ENCODE measurements around the gene SLC22A13. TPM values are rescaled to one million over a fixed set of nuclear protein-coding genes. Genes with fewer than 3 reads are reported as not detected.
A peak's percentile ranks its signal among the peaks of the same experiment; 100 is the strongest.

The SLC22A13 gene
- total RNA-seq, 2 donors from 2014 or later, result 0.99 to 1.5 TPM

GRCh38 chr3:38247366-38248035 lies 18.1 kb upstream of the SLC22A13 start:
- no peaks in the 10 kb centered on the region for H3K9me3 Mint-ChIP-seq
- no peak overlapping the region for H3K4me3 Mint-ChIP-seq
- peak overlapping the region; percentile 27 for H3K27ac Mint-ChIP-seq
- H3K27me3 Mint-ChIP-seq, result no peaks in the 10 kb centered on the region
- no peaks in the 10 kb centered on the region for H3K4me1 Mint-ChIP-seq
- ATAC-seq (replicated peaks), result peak; percentile 39
- H3K36me3 Mint-ChIP-seq (ENCODE audit: low read depth), result peaks cover 95% of the 10 kb centered on the region

GRCh38 chr3:38250198-38250597 lies 15.4 kb upstream of the SLC22A13 start:
- Mint-ChIP-seq H3K4me3 (no peak overlapping the region), H3K9me3 (no peaks in the 10 kb centered on the region), H3K27ac (peak overlapping the region; percentile 50), H3K36me3 (ENCODE audit: low read depth) (peaks cover 100% of the 10 kb centered on the region), H3K4me1 (peaks cover 13% of the 10 kb centered on the region), H3K27me3 (no peaks in the 10 kb centered on the region)
- no peak for ATAC-seq (replicated peaks)

- no peaks in the 10 kb centered on the region for H3K27me3 Mint-ChIP-seq
- ATAC-seq (replicated peaks), result no peak
- no peaks in the 10 kb centered on the region for H3K9me3 Mint-ChIP-seq
- no peak overlapping the region for H3K4me3 Mint-ChIP-seq
- no peak overlapping the region for H3K27ac Mint-ChIP-seq
- peaks cover 21% of the 10 kb centered on the region for H3K4me1 Mint-ChIP-seq
- H3K36me3 Mint-ChIP-seq (ENCODE audit: low read depth), result peaks cover 100% of the 10 kb centered on the region
Observed at GRCh38 chr3:38251197-38251596, 14.4 kb upstream of the SLC22A13 start.

- H3K9me3 Mint-ChIP-seq, result no peaks in the 10 kb centered on the region
- H3K4me3 Mint-ChIP-seq, result no peak overlapping the region
- no peaks in the 10 kb centered on the region for H3K27me3 Mint-ChIP-seq
- H3K4me1 Mint-ChIP-seq, result peaks cover 28% of the 10 kb centered on the region
- ATAC-seq (replicated peaks), result no peak
- peak overlapping the region; percentile 91 for H3K27ac Mint-ChIP-seq
- H3K36me3 Mint-ChIP-seq (ENCODE audit: low read depth), result peaks cover 91% of the 10 kb centered on the region
Observed at GRCh38 chr3:38253704-38254103, 11.9 kb upstream of the SLC22A13 start.

- Mint-ChIP-seq H3K4me1 (peaks cover 28% of the 10 kb centered on the region), H3K4me3 (peak overlapping the region; percentile 49), H3K36me3 (ENCODE audit: low read depth) (peaks cover 85% of the 10 kb centered on the region), H3K9me3 (no peaks in the 10 kb centered on the region), H3K27me3 (no peaks in the 10 kb centered on the region), H3K27ac (peak overlapping the region; percentile 91)
- peak; percentile 82 for ATAC-seq (replicated peaks)
Observed at GRCh38 chr3:38254872-38255271, 10.7 kb upstream of the SLC22A13 start.

- no peak overlapping the region for H3K4me3 Mint-ChIP-seq
- no peak for ATAC-seq (replicated peaks)
- peaks cover 33% of the 10 kb centered on the region for H3K4me1 Mint-ChIP-seq
- H3K36me3 Mint-ChIP-seq (ENCODE audit: low read depth), result peaks cover 85% of the 10 kb centered on the region
- no peaks in the 10 kb centered on the region for H3K9me3 Mint-ChIP-seq
- H3K27me3 Mint-ChIP-seq, result no peaks in the 10 kb centered on the region
- H3K27ac Mint-ChIP-seq, result peak overlapping the region; percentile 91
Observed at GRCh38 chr3:38255627-38256026, 10.0 kb upstream of the SLC22A13 start.

GRCh38 chr3:38257583-38257982 lies 8.0 kb upstream of the SLC22A13 start:
- ATAC-seq (replicated peaks), result peak; percentile 61
- Mint-ChIP-seq H3K36me3 (ENCODE audit: low read depth) (peaks cover 67% of the 10 kb centered on the region), H3K27me3 (no peaks in the 10 kb centered on the region), H3K4me1 (peaks cover 34% of the 10 kb centered on the region), H3K27ac (peak overlapping the region; percentile 93), H3K9me3 (no peaks in the 10 kb centered on the region), H3K4me3 (peak overlapping the region; percentile 56)

- no peak overlapping the region for H3K27ac Mint-ChIP-seq
- H3K4me3 Mint-ChIP-seq, result no peak overlapping the region
- no peaks in the 10 kb centered on the region for H3K9me3 Mint-ChIP-seq
- peaks cover 25% of the 10 kb centered on the region for H3K4me1 Mint-ChIP-seq
- H3K27me3 Mint-ChIP-seq, result no peaks in the 10 kb centered on the region
- peaks cover 38% of the 10 kb centered on the region for H3K36me3 Mint-ChIP-seq (ENCODE audit: low read depth)
- ATAC-seq (replicated peaks), result no peak
Observed at GRCh38 chr3:38260474-38260873, 5.1 kb upstream of the SLC22A13 start.

- Mint-ChIP-seq H3K4me1 (peaks cover 26% of the 10 kb centered on the region), H3K36me3 (ENCODE audit: low read depth) (peaks cover 13% of the 10 kb centered on the region), H3K27me3 (no peaks in the 10 kb centered on the region), H3K27ac (no peak overlapping the region), H3K4me3 (no peak overlapping the region), H3K9me3 (no peaks in the 10 kb centered on the region)
- ATAC-seq (replicated peaks), result no peak
Observed at GRCh38 chr3:38264353-38264771, 1.2 kb upstream of the SLC22A13 start.

GRCh38 chr3:38264779-38265178 lies 833 bp upstream of the SLC22A13 start:
- Mint-ChIP-seq H3K27ac (no peak overlapping the region), H3K4me3 (no peak overlapping the region), H3K4me1 (peaks cover 26% of the 10 kb centered on the region), H3K27me3 (no peaks in the 10 kb centered on the region), H3K36me3 (ENCODE audit: low read depth) (peaks cover 9% of the 10 kb centered on the region), H3K9me3 (no peaks in the 10 kb centered on the region)
- ATAC-seq (replicated peaks), result no peak

- Mint-ChIP-seq H3K36me3 (ENCODE audit: low read depth) (no peaks in the 10 kb centered on the region), H3K4me1 (peaks cover 20% of the 10 kb centered on the region), H3K9me3 (no peaks in the 10 kb centered on the region), H3K27me3 (no peaks in the 10 kb centered on the region), H3K4me3 (no peak overlapping the region), H3K27ac (peak overlapping the region; percentile 11)
- ATAC-seq (replicated peaks), result no peak
Observed at GRCh38 chr3:38266810-38267209, 1.2 kb downstream of the SLC22A13 start.

- Mint-ChIP-seq H3K27ac (no peak overlapping the region), H3K9me3 (no peaks in the 10 kb centered on the region), H3K36me3 (ENCODE audit: low read depth) (no peaks in the 10 kb centered on the region), H3K4me1 (peaks cover 20% of the 10 kb centered on the region), H3K4me3 (no peak overlapping the region), H3K27me3 (no peaks in the 10 kb centered on the region)
- ATAC-seq (replicated peaks), result no peak
Observed at GRCh38 chr3:38267662-38268061, 2.0 kb downstream of the SLC22A13 start.

GRCh38 chr3:38268087-38268486 lies 2.5 kb downstream of the SLC22A13 start:
- Mint-ChIP-seq H3K36me3 (ENCODE audit: low read depth) (no peaks in the 10 kb centered on the region), H3K27ac (peak overlapping the region; percentile 25), H3K4me1 (peaks cover 20% of the 10 kb centered on the region), H3K9me3 (no peaks in the 10 kb centered on the region), H3K27me3 (no peaks in the 10 kb centered on the region), H3K4me3 (no peak overlapping the region)
- no peak for ATAC-seq (replicated peaks)

GRCh38 chr3:38268522-38268921 lies 2.9 kb downstream of the SLC22A13 start:
- no peak for ATAC-seq (replicated peaks)
- peak overlapping the region; percentile 25 for H3K27ac Mint-ChIP-seq
- no peaks in the 10 kb centered on the region for H3K9me3 Mint-ChIP-seq
- H3K4me3 Mint-ChIP-seq, result no peak overlapping the region
- H3K27me3 Mint-ChIP-seq, result no peaks in the 10 kb centered on the region
- no peaks in the 10 kb centered on the region for H3K36me3 Mint-ChIP-seq (ENCODE audit: low read depth)
- H3K4me1 Mint-ChIP-seq, result peaks cover 17% of the 10 kb centered on the region

- Mint-ChIP-seq H3K36me3 (ENCODE audit: low read depth) (no peaks in the 10 kb centered on the region), H3K4me1 (peaks cover 14% of the 10 kb centered on the region), H3K27me3 (no peaks in the 10 kb centered on the region), H3K27ac (no peak overlapping the region), H3K9me3 (no peaks in the 10 kb centered on the region), H3K4me3 (no peak overlapping the region)
- no peak for ATAC-seq (replicated peaks)
Observed at GRCh38 chr3:38270606-38271005, 5.0 kb downstream of the SLC22A13 start.
